ENCODE results near the gene CBLIF. TPM values are rescaled to one million over a fixed set of nuclear protein-coding genes. Genes with fewer than 3 reads are reported as not detected.
A peak's percentile ranks its signal among the peaks of the same experiment; 100 is the strongest.

The CBLIF gene
- total RNA-seq, 1 experiment from 2014 or later, result not detected

DNA sequence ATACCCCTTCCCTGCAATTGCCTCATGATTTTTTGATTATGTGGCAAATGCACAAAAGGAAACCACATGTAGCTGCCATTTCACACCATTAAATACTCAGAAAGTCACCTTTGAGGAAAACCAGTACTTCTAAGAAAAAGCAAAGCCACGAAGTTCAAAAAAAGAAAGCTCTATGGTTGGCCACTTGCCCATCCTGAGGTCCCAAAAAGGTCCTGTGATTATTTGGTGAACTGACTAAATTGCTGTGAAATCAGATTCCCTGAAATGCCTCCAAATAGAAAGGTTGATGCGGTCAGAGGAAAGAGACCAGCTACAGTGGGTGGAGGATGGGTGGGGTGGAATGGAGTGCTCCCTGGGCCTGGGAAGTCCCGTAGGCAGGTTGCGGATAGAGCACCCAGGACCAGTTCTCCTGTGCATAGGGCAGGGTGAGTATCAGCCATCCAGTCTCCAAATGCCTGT is 61.6 kb downstream of the CBLIF start:
- no peaks in the 10 kb centered on the region for H3K27me3 ChIP-seq (ENCODE audit: insufficient read depth, low read depth)
- peaks cover 48% of the 10 kb centered on the region for H3K79me2 ChIP-seq (ENCODE audit: low read depth)
- ChIA-PET POLR2A (ENCODE audit: unreplicated experiment) (interaction anchor here (0.6 kb wide), 1 partner anchor 166 kb away, joined by 3 read pairs; no protein-coding TSS in a partner anchor), CTCF (no interaction called here)
- DNase-seq, result no peak
- peaks cover 22% of the 10 kb centered on the region for H3K36me3 ChIP-seq (ENCODE audit: low read depth)
- TF ChIP-seq EZH2 (IDR thresholded peaks at IDR 0.05; ENCODE audit: low read depth), result no peak
- TF ChIP-seq, protein P1, sequence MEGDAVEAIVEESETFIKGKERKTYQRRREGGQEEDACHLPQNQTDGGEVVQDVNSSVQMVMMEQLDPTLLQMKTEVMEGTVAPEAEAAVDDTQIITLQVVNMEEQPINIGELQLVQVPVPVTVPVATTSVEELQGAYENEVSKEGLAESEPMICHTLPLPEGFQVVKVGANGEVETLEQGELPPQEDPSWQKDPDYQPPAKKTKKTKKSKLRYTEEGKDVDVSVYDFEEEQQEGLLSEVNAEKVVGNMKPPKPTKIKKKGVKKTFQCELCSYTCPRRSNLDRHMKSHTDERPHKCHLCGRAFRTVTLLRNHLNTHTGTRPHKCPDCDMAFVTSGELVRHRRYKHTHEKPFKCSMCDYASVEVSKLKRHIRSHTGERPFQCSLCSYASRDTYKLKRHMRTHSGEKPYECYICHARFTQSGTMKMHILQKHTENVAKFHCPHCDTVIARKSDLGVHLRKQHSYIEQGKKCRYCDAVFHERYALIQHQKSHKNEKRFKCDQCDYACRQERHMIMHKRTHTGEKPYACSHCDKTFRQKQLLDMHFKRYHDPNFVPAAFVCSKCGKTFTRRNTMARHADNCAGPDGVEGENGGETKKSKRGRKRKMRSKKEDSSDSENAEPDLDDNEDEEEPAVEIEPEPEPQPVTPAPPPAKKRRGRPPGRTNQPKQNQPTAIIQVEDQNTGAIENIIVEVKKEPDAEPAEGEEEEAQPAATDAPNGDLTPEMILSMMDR (conservative IDR thresholded peaks at IDR 0.05), result no peak
- BruUV-seq (replicated peaks), result no TSS peak
- peaks cover 17% of the 10 kb centered on the region for H4K20me1 ChIP-seq (ENCODE audit: insufficient read depth)
- H3F3A ChIP-seq (ENCODE audit: insufficient read depth, low read depth), result peaks cover 51% of the 10 kb centered on the region
- intact Hi-C loops (cut with micrococcal nuclease; ENCODE audit: unreplicated experiment), result no loop called here
- no peak overlapping the region for H2AFZ ChIP-seq
- no peak overlapping the region for H3K27ac ChIP-seq
- H3K9me2 ChIP-seq (ENCODE audit: insufficient read depth), result no peaks in the 10 kb centered on the region
- no peak overlapping the region for H3K4me2 ChIP-seq
- H3K4me3 ChIP-seq, result no peak overlapping the region
- no peaks in the 10 kb centered on the region for H3K9me3 ChIP-seq (ENCODE audit: insufficient read depth, low read depth)
- H3K4me1 ChIP-seq (replicated peaks; ENCODE audit: insufficient read depth), result peaks cover 51% of the 10 kb centered on the region

DNA sequence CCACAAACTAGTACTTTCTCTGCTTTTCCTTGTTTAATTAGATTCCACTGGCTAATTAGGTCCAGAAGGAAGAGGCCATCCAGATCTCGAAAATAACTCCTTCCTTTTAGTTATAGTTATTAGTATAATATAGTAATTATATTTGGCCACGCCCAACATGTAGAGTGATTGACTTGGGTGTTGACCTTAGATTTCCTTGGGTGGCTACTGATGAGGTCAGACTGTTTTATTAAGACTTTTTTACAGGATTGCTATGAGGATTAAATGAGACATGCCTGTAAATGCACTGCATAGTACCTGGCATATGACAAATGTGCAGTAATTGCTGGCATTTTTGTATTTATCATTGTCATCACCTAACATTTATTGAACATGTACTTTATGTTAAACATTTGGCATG is 63.2 kb downstream of the CBLIF start:
- peaks cover 43% of the 10 kb centered on the region for H3F3A ChIP-seq (ENCODE audit: insufficient read depth, low read depth)
- CTCF ChIA-PET, result no interaction called here
- no peaks in the 10 kb centered on the region for H3K9me3 ChIP-seq (ENCODE audit: insufficient read depth, low read depth)
- no peak overlapping the region for H3K4me2 ChIP-seq
- H4K20me1 ChIP-seq (ENCODE audit: insufficient read depth), result peaks cover 32% of the 10 kb centered on the region
- BruUV-seq (replicated peaks), result no TSS peak
- no peak overlapping the region for H3K27ac ChIP-seq
- peaks cover 54% of the 10 kb centered on the region for H3K4me1 ChIP-seq (replicated peaks; ENCODE audit: insufficient read depth)
- intact Hi-C loops (cut with micrococcal nuclease; ENCODE audit: unreplicated experiment), result no loop called here
- peaks cover 21% of the 10 kb centered on the region; the same call in 1 of the 2 replicates for H3K36me3 ChIP-seq (ENCODE audit: low read depth)
- H2AFZ ChIP-seq, result no peak overlapping the region
- H3K4me3 ChIP-seq, result no peak overlapping the region
- POLR2A ChIA-PET (ENCODE audit: unreplicated experiment), result no interaction called here
- H3K27me3 ChIP-seq (ENCODE audit: insufficient read depth, low read depth), result no peaks in the 10 kb centered on the region
- DNase-seq, result no peak
- peaks cover 55% of the 10 kb centered on the region for H3K79me2 ChIP-seq (ENCODE audit: low read depth)
- no peaks in the 10 kb centered on the region for H3K9me2 ChIP-seq (ENCODE audit: insufficient read depth)
- TF ChIP-seq EZH2 (IDR thresholded peaks at IDR 0.05; ENCODE audit: low read depth), result no peak
- TF ChIP-seq, protein P1 (conservative IDR thresholded peaks at IDR 0.05), result no peak

DNA sequence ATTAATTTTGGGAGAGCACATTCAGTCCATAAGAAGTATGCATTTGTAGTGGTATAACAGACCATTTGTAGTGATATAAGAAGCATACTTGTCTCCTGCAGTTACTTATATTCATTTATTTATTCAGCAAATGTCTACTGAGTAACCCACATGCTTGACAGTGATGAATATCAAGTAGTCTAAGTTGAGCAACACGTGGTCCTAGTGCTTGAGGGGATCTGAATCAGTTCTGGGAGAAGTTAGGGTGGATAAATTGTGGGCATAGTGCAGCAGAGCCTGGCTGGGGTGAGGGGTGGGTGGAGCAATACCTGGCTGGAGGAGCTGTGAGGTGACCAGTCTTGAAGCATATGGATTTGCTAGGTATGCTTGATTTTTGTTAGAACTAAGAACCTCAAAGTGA is 65.8 kb downstream of the CBLIF start:
- Histone ChIP-seq H3K36me3 (ENCODE audit: low read depth) (peaks cover 34% of the 10 kb centered on the region), H3K27ac (no peak overlapping the region), H3K4me3 (no peak overlapping the region), H4K20me1 (ENCODE audit: insufficient read depth) (peaks cover 38% of the 10 kb centered on the region), H2AFZ (no peak overlapping the region), H3K27me3 (ENCODE audit: insufficient read depth, low read depth) (no peaks in the 10 kb centered on the region), H3F3A (ENCODE audit: insufficient read depth, low read depth) (peaks cover 45% of the 10 kb centered on the region; the same call in 1 of the 2 replicates), H3K9me3 (ENCODE audit: insufficient read depth, low read depth) (no peaks in the 10 kb centered on the region), H3K79me2 (ENCODE audit: low read depth) (peaks cover 49% of the 10 kb centered on the region), H3K9me2 (ENCODE audit: insufficient read depth) (no peaks in the 10 kb centered on the region), H3K4me2 (peak overlapping the region; percentile 2; the same call in 1 of the 2 replicates), H3K4me1 (replicated peaks; ENCODE audit: insufficient read depth) (peaks cover 48% of the 10 kb centered on the region)
- intact Hi-C loops (cut with micrococcal nuclease; ENCODE audit: unreplicated experiment), result loop anchor here (5.0 kb wide), 1 partner anchor 217 kb away; no protein-coding TSS in a partner anchor
- peak in 1 of 2 experiments; percentile 60 for DNase-seq
- ChIA-PET POLR2A (ENCODE audit: unreplicated experiment) (no interaction called here), CTCF (no interaction called here)
- no peak for TF ChIP-seq EZH2 (IDR thresholded peaks at IDR 0.05; ENCODE audit: low read depth)
- TF ChIP-seq, protein P1 (conservative IDR thresholded peaks at IDR 0.05), result no peak
- BruUV-seq (replicated peaks), result no TSS peak

Other genes starting within 250 kb of the CBLIF start
- 40.4 and 49.7 TPM in 2 replicates for gene OSBP, start 229.7 kb downstream of the CBLIF start, total RNA-seq (2021)
- 33.5 and 55.0 TPM in 2 replicates for gene PATL1, start 176.5 kb downstream of the CBLIF start, total RNA-seq (2021)
- not detected in 2 replicates for gene OR10V1, start 131.7 kb downstream of the CBLIF start, total RNA-seq (2021)
- 45.2 and 50.1 TPM in 2 replicates for gene STX3, start 90.1 kb downstream of the CBLIF start, total RNA-seq (2021)
- gene MRPL16, start 34.7 kb downstream of the CBLIF start, total RNA-seq (2021), result 64.7 and 82.0 TPM in 2 replicates
- gene TCN1, start 21.0 kb upstream of the CBLIF start, total RNA-seq (2021), result 1.4 and 2.0 TPM in 2 replicates
- not detected in 2 replicates for gene OOSP3, start 33.3 kb upstream of the CBLIF start, total RNA-seq (2021)
- gene OOSP1, start 92.9 kb upstream of the CBLIF start, total RNA-seq (2021), result not detected in 2 replicates
- not detected in 2 replicates for gene OOSP4A, start 118.5 kb upstream of the CBLIF start, total RNA-seq (2021)
- gene OOSP4B, start 171.7 kb upstream of the CBLIF start, total RNA-seq (2021), result not detected in 2 replicates
- gene OOSP2, start 194.9 kb upstream of the CBLIF start, total RNA-seq (2021), result not detected in 2 replicates
- gene MS4A3, start 211.2 kb upstream of the CBLIF start, total RNA-seq (2021), result not detected in 2 replicates
- not detected in 2 replicates for gene MS4A2, start 243.2 kb upstream of the CBLIF start, total RNA-seq (2021)